Measurements from ENCODE around the gene CLRN1.

Gene CLRN1

GRCh38 chr3:151009981-151010380 is 37.5 kb upstream of the CLRN1 start:
- no peak overlapping the region for H3K4me3 ChIP-seq (ENCODE audit: low read length)
- TF ChIP-seq CTCF (conservative IDR thresholded peaks at IDR 0.05; ENCODE audit: low read depth, low read length), result no peak
- no peak for DNase-seq (ENCODE audit: low read depth)

GRCh38 chr3:151009430-151009829 is 36.9 kb upstream of the CLRN1 start:
- H3K4me3 ChIP-seq (ENCODE audit: low read length), result no peak overlapping the region
- no peak for TF ChIP-seq CTCF (conservative IDR thresholded peaks at IDR 0.05; ENCODE audit: low read depth, low read length)
- no peak for DNase-seq (ENCODE audit: low read depth)

GRCh38 chr3:151008699-151009098 is 36.2 kb upstream of the CLRN1 start:
- DNase-seq (ENCODE audit: low read depth), result no peak
- no peak overlapping the region for H3K4me3 ChIP-seq (ENCODE audit: low read length)
- peak; percentile 47 for TF ChIP-seq CTCF (conservative IDR thresholded peaks at IDR 0.05; ENCODE audit: low read depth, low read length)

- no peak for DNase-seq (ENCODE audit: low read depth)
- TF ChIP-seq CTCF (conservative IDR thresholded peaks at IDR 0.05; ENCODE audit: low read depth, low read length), result no peak
- no peak overlapping the region for H3K4me3 ChIP-seq (ENCODE audit: low read length)
Measured at GRCh38 chr3:151003768-151004134, 31.2 kb upstream of the CLRN1 start.

GRCh38 chr3:151003029-151003767 is 30.7 kb upstream of the CLRN1 start:
- H3K4me3 ChIP-seq (ENCODE audit: low read length), result no peak overlapping the region
- no peak for TF ChIP-seq CTCF (conservative IDR thresholded peaks at IDR 0.05; ENCODE audit: low read depth, low read length)
- peak; percentile 70 for DNase-seq (ENCODE audit: low read depth)

- DNase-seq (ENCODE audit: low read depth), result no peak
- no peak overlapping the region for H3K4me3 ChIP-seq (ENCODE audit: low read length)
- TF ChIP-seq CTCF (conservative IDR thresholded peaks at IDR 0.05; ENCODE audit: low read depth, low read length), result no peak
Measured at GRCh38 chr3:151002003-151002981, 29.8 kb upstream of the CLRN1 start.

All from retinal pigment epithelial cell (primary cell).